LNCaP clone FGC (cell line): ENCODE results near the gene SPTBN1.
A peak's percentile ranks its signal among the peaks of the same experiment; 100 is the strongest.
"Not testable (repeated sequence)": the region's sequence is repeated elsewhere in the genome, so short reads cannot be mapped to it uniquely, and the experiment has no call there.

ENCODE experiments used
- DNase-seq: peaks from one replicate; pipeline ENCODE4 v3.0.0-alpha.2; 2011; ENCODE audit warnings: low read depth
- H3K4me3 ChIP-seq: 2 replicates; pipeline ENCODE4 v1.5.1; 2011; ENCODE audit warnings: mild to moderate bottlenecking, low read depth, low read length, control low read depth
- CTCF ChIP-seq: IDR thresholded peaks from 2 replicates; pipeline ENCODE4 v1.5.1; 2012; ENCODE audit warnings: mild to moderate bottlenecking; ENCODE audit not compliant: control insufficient read depth, insufficient read depth; ENCODE audit errors: extremely low read depth

Gene SPTBN1

GRCh38 chr2:54695378-54695777, 239.3 kb downstream of the SPTBN1 start:
- no peak for DNase-seq
- no peak for TF ChIP-seq CTCF
- H3K4me3 ChIP-seq = no peak overlapping the region

GRCh38 chr2:54697934-54698333, 241.8 kb downstream of the SPTBN1 start:
- H3K4me3 ChIP-seq = no peak overlapping the region
- DNase-seq = no peak
- no peak for TF ChIP-seq CTCF

GRCh38 chr2:54698926-54699325, 242.8 kb downstream of the SPTBN1 start:
- not testable (repeated sequence) for H3K4me3 ChIP-seq, DNase-seq

- TF ChIP-seq CTCF = no peak
- H3K4me3 ChIP-seq = no peak overlapping the region
- DNase-seq = no peak
Observed at GRCh38 chr2:54699665-54700064, 243.5 kb downstream of the SPTBN1 start.

- H3K4me3 ChIP-seq = no peak overlapping the region
- no peak for TF ChIP-seq CTCF
- no peak for DNase-seq
Observed at GRCh38 chr2:54701029-54701428, 244.9 kb downstream of the SPTBN1 start.

GRCh38 chr2:54704238-54704637, 248.1 kb downstream of the SPTBN1 start:
- no peak for DNase-seq
- no peak overlapping the region for H3K4me3 ChIP-seq
- no peak for TF ChIP-seq CTCF

- peak; percentile 42 for TF ChIP-seq CTCF
- H3K4me3 ChIP-seq = no peak overlapping the region
- peak; percentile 4 for DNase-seq
Observed at GRCh38 chr2:54704688-54705605, 248.8 kb downstream of the SPTBN1 start.
